GM12874 (cell line): ENCODE results near the gene BRPF3.

Experiments used
- CTCF ChIP-seq: IDR thresholded peaks from 2 replicates; pipeline ENCODE4 v1.5.1; 2011; ENCODE audit warnings: low read depth, mild to moderate bottlenecking, control low read depth, low read length, moderate library complexity; ENCODE audit not compliant: insufficient read depth

The BRPF3 gene

GRCh38 chr6:36200998-36201596 lies 4.6 kb downstream of the BRPF3 start:
- TF ChIP-seq CTCF, result no peak

- TF ChIP-seq CTCF, result no peak
Measured at GRCh38 chr6:36201612-36202011, 5.1 kb downstream of the BRPF3 start.

- TF ChIP-seq CTCF, result no peak
Measured at GRCh38 chr6:36202101-36202500, 5.6 kb downstream of the BRPF3 start.

- no peak for TF ChIP-seq CTCF
Measured at GRCh38 chr6:36204068-36204753, 7.7 kb downstream of the BRPF3 start.

- TF ChIP-seq CTCF, result no peak
Measured at GRCh38 chr6:36207155-36207554, 10.6 kb downstream of the BRPF3 start.

- no peak for TF ChIP-seq CTCF
Measured at GRCh38 chr6:36209606-36210005, 13.1 kb downstream of the BRPF3 start.

GRCh38 chr6:36210182-36210581 lies 13.6 kb downstream of the BRPF3 start:
- TF ChIP-seq CTCF, result no peak
